NCI-H345 (cell line): ENCODE data around the gene RIN2.
"Not testable (repeated sequence)": the region's sequence is repeated elsewhere in the genome, so short reads cannot be mapped to it uniquely, and the experiment has no call there.

Experiments
- DNase-seq: peaks from one replicate; lab custom pipeline; 2025; lab: John Stamatoyannopoulos, UW

Gene RIN2

DNA sequence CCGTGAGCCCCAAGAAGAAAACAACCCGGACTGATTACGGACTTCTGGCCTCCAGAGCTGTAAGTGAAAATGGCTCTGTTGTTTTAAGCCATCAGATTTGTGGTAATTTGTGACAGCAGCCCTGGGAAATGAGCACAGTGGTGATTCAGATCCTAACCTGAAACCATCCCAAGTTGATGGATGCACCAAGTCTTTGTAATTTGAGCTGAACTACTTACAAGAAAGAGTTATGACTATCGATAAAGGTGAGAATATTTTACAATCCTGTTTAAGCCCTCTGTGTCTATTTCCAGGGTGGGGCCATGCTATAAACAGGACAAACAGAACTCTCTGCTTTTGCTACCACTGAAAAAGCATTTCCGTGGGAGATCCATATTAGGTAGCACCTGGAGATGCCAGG lies 19.1 kb upstream of the RIN2 start:
- DNase-seq: no peak

GRCh38 chr20:19739351-19739750 lies 18.7 kb upstream of the RIN2 start:
- no peak for DNase-seq

DNA sequence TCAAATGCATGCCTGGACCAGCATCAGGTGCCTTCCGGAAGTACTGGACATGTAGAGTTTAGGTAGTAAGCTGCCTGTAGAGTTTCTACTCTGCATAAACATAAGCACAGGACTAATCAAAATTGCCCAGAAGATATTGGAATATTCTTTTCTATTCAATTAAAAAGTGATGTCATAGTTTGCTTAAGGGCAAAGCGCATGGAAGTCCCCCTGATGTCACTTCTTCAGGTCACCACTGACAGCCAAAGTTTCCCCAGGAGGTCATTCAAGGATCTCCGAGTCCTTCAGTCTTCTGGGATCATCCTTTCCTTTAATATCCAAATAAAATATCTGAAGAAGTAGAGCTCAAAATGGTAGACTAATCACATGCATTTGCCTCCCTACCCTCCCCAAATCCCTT lies 17.5 kb upstream of the RIN2 start:
- no peak for DNase-seq

- DNase-seq: no peak
These were observed 16.1 kb upstream of the RIN2 start for GRCh38 chr20:19741924-19742323.

- DNase-seq: no peak
These were observed 15.0 kb upstream of the RIN2 start for GRCh38 chr20:19742974-19743639.

- DNase-seq: no peak
These were observed 14.4 kb upstream of the RIN2 start for GRCh38 chr20:19743640-19743995.

DNA sequence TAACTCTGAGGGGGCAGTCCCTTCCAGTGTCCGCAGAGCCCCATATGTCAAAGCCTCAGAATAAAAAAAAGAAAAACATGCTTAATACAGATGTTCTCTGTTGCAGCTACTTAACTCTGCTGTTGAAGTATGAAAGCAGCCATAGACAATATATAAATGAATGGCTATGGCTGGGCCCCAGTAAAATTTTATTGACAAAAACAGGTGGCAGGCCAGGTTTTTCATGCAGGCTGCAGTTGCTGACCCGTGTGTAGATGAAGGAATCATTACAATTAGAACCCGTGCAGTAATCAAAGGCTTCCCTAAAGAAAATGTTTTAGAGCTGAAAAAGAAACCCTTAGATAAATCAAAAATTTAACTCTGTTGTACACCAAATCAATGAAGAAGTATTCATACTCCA lies 13.0 kb upstream of the RIN2 start:
- no peak for DNase-seq

GRCh38 chr20:19745584-19745983 lies 12.5 kb upstream of the RIN2 start:
- DNase-seq: no peak

GRCh38 chr20:19746396-19746795 lies 11.7 kb upstream of the RIN2 start:
- no peak for DNase-seq

DNA sequence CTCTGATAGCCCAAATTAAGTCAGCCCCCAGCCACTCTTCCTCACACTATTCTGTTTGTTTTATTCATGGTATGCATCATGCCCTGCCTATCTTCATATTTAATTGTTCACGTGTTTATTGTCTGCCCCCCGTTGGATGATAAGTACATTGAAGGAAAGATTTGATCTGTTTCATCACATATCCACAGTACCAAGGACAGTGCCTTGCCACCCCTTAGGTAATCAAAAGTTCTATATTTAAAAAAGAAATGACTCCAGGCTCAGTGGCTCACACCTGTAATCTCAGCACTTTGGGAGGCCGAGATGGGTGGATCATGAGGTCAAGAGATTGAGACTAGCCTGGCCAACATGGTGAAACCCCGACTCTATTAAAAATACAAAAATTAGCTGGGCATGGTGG lies 10.2 kb upstream of the RIN2 start:
- no peak for DNase-seq

- DNase-seq: no peak
These were observed 9.4 kb upstream of the RIN2 start for GRCh38 chr20:19748681-19749080.

GRCh38 chr20:19749618-19750071 lies 8.4 kb upstream of the RIN2 start:
- DNase-seq: no peak

DNA sequence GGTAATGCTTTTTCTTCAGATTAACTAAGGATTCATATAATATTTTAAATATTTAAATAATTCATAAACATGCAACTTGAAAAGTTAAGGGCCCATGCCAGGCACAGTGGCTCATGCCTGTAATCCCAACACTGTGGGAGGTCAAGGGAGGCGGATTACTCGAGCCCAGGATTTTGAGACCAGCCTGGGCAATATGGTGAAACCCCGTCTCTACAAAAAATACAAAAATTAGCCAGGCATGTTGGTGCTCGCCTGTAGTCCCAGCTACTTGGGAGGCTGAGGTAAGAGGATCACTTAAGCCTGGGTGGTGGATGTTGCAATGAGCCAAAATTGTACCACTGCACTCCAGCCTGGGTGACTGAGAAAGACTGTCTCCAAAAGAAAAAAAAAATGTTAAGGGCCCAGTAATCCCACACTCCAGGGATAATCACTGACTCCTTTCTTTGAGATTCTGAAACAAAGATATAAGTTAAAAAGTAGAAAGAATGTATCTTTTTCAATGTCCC lies 7.9 kb upstream of the RIN2 start:
- no peak for DNase-seq

- DNase-seq: no peak
These were observed 7.0 kb upstream of the RIN2 start for GRCh38 chr20:19750907-19751636.

GRCh38 chr20:19754201-19754600 lies 3.9 kb upstream of the RIN2 start:
- not testable (repeated sequence) for DNase-seq

GRCh38 chr20:19756761-19757486 lies 1.1 kb upstream of the RIN2 start:
- DNase-seq: peak; percentile 43

DNA sequence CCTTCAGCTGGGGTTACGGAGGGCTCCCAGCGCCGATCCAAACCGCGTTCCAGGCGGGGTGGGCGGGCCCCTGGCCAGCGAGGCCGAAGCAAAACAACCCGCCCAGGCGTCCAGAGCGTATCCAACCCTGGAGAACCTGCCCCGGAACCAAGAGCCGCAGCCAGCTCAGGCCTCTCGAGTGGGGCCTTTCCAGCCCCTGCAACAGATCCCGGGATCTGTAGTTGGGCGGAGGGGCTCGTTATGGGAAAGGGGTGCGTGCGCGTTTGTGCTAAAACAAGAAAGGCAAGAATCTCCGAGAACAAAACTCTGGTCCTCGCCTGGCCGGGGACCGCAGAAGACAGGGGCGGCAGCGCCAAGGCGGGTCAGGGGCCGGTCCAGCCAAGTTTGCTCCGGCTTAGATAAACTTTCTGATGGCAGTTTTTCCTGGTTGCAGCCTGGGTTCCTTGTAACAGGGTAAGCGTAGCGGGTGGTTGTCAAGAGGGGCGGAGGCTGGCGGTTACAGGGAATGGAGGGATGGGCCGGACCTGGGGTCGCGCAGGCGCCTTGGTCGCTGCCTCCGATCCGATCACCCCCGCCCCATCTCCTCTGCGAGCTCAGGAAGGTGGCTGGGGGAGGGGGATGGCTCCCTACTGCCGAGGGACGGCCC lies 448 bp upstream of the RIN2 start:
- DNase-seq: peak; percentile 93

DNA sequence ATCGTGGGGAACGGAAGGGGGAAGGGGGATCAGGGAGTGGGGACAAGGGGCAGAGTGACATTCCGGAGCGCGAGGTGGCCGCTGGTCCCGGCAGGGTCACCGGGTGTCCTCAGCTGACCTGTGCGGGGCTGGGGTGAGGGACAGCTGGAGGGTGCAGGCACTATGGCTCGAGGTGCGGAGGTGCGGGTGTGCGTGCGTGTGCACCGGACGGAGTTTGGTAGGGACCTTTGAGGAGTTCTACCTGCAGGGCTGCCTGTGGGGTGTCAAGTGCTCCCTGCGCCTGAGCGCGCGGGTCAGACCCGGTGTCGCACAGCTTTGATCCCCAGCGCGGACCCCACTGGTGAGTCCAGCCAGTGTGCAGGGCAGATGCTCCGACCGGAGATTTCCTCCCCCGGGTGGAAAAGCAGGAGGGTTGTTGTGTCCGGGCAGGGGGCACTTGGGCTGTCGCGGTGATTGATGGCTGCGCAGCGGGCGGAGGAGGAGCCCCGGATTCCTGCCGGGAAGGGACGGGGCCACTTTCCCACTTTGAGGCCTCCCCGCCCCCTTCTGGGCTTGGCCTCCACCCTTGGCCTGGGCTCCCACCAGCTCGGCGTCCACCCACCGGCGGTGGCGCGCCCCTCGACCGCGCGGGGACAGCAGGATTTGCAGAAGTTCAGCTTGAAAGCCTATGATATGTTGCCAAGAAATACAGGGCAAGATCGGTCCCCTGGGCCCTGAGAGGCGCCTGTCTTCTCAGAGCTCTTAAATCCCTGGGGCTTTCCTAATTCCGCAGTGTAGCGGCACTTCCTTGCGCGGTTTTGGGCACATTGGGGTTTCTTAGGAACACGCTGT lies 658 bp downstream of the RIN2 start:
- DNase-seq: peak; percentile 17

GRCh38 chr20:19760371-19760721 lies 2.3 kb downstream of the RIN2 start:
- no peak for DNase-seq

GRCh38 chr20:19761326-19761725 lies 3.3 kb downstream of the RIN2 start:
- peak; percentile 16 for DNase-seq

GRCh38 chr20:19761841-19762240 lies 3.8 kb downstream of the RIN2 start:
- peak; percentile 56 for DNase-seq

DNA sequence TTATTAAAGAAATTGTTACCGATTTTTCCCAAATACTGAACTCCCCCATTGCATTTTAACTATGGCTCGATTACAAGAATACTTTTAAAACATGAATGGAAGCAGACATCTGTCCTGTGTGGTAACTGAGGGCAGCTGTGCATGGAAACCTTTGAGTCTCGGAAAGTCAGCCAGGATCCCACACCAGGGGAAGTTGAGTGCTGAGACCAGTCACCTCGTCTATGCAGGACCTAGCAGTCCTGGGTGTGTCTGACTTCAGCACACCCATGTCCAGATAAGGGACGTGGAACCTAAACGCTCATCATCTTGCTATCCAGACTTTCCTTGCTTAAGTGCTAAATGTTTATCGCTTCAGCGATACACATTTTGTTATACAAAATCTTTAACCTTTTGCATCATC lies 6.1 kb downstream of the RIN2 start:
- no peak for DNase-seq
